Type B pancreatic cell (in vitro differentiated cells): ENCODE measurements around the gene KCP. TPM values are rescaled to one million over a fixed set of nuclear protein-coding genes. Genes with fewer than 3 reads are reported as not detected.

Source experiments
- DNase-seq: peaks from one replicate; pipeline ENCODE4 v3.0.0; 2021; ENCODE audit warnings: mixed read lengths; ENCODE audit not compliant: unreplicated experiment; ENCODE audit errors: extremely low spot score
- H3K27ac Mint-ChIP-seq: 2 replicates; pipeline ENCODE4 v1.8.0; 2021; ENCODE audit warnings: mild to moderate bottlenecking, mixed read lengths
- H3K27me3 Mint-ChIP-seq: 2 replicates; pipeline ENCODE4 v1.8.0; 2021; ENCODE audit warnings: mixed read lengths
- H3K36me3 Mint-ChIP-seq: 2 replicates; pipeline ENCODE4 v1.8.0; 2021; ENCODE audit warnings: mixed read lengths
- H3K4me1 Mint-ChIP-seq: one replicate; pipeline ENCODE4 v1.8.0; 2021; ENCODE audit warnings: mixed read lengths; ENCODE audit not compliant: unreplicated experiment
- H3K4me3 Mint-ChIP-seq: 2 replicates; pipeline ENCODE4 v1.8.0; 2021; ENCODE audit warnings: mild to moderate bottlenecking, mixed read lengths
- H3K9me3 Mint-ChIP-seq: 2 replicates; pipeline ENCODE4 v1.8.0; 2021; ENCODE audit warnings: mixed read lengths
- CTCF ChIP-seq: fragments of 200-600 bp; sonication (generic); conservative IDR thresholded peaks from 2 replicates; pipeline ENCODE4 v1.5.0; 2021; ENCODE audit warnings: antibody characterized with exemption, mild to moderate bottlenecking
- total RNA-seq: library from RNA; stranded (reverse); gene quantifications from 2 replicates; pipeline ENCODE4 v1.2.1, GENCODE V29; 2021; ENCODE audit warnings: low replicate concordance

KCP gene
- total RNA-seq, 1 donor from 2014 or later: 4.2 TPM

GRCh38 chr7:128906001-128906765 is 4.3 kb downstream of the KCP start:
- Mint-ChIP-seq H3K27ac (no peak overlapping the region), H3K36me3 (no peaks in the 10 kb centered on the region), H3K4me1 (peaks cover 22% of the 10 kb centered on the region), H3K4me3 (no peak overlapping the region), H3K9me3 (no peaks in the 10 kb centered on the region), H3K27me3 (peaks cover 34% of the 10 kb centered on the region)
- no peak for DNase-seq
- no peak for TF ChIP-seq CTCF

- Mint-ChIP-seq H3K9me3 (no peaks in the 10 kb centered on the region), H3K27ac (no peak overlapping the region), H3K27me3 (peaks cover 24% of the 10 kb centered on the region), H3K4me3 (no peak overlapping the region), H3K4me1 (peaks cover 12% of the 10 kb centered on the region), H3K36me3 (no peaks in the 10 kb centered on the region)
- DNase-seq: no peak
- peak; percentile 73 for TF ChIP-seq CTCF
These were observed 5.9 kb downstream of the KCP start for GRCh38 chr7:128904381-128905197.

DNA sequence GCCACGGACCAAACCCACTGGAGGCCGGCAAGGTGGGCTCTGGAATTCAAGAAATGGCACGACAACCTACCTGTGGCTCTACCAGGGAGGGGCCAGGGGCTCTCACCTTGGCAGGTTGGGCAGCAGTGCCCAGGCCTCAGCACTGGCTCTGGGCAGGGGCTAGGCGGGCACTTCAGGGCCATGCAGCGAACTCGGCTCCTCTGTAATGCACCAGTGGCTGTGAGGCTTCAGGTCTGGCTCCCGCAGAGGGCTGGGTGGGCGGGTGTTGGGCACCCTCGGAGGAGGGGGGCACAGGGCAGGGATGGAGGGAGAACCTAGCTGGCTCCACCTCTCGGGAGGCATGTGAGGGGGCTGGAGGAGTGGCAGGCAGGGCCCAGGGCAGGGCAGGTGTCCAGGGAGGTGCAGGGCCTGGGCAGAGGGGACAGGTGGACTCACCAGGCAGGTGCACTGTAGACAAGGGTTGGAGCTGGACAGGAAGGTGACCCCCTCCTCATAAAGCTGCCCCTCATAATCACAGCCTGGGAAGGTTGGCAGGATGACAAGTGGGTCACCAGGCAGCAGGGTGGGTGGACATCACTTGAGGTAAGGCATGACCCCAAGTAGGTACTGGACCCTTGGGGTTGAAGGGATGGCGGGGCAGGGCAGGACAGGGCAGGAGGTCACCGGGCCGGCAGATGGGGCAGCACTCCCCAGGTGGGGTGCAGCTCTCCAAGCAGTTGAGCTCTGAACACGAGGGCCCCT is 6.7 kb downstream of the KCP start:
- no peak for TF ChIP-seq CTCF
- Mint-ChIP-seq H3K27ac (no peak overlapping the region), H3K36me3 (no peaks in the 10 kb centered on the region), H3K4me3 (no peak overlapping the region), H3K27me3 (peaks cover 16% of the 10 kb centered on the region), H3K9me3 (no peaks in the 10 kb centered on the region), H3K4me1 (peaks cover 5% of the 10 kb centered on the region)
- DNase-seq: peak; percentile 68

- peaks cover 15% of the 10 kb centered on the region for H3K27me3 Mint-ChIP-seq
- no peaks in the 10 kb centered on the region for H3K36me3 Mint-ChIP-seq
- peaks cover 5% of the 10 kb centered on the region for H3K9me3 Mint-ChIP-seq
- TF ChIP-seq CTCF: no peak
- H3K4me3 Mint-ChIP-seq: no peak overlapping the region
- no peak overlapping the region for H3K27ac Mint-ChIP-seq
- no peak for DNase-seq
- peaks cover 5% of the 10 kb centered on the region for H3K4me1 Mint-ChIP-seq
These were observed 7.5 kb downstream of the KCP start for GRCh38 chr7:128902761-128903585.

DNA sequence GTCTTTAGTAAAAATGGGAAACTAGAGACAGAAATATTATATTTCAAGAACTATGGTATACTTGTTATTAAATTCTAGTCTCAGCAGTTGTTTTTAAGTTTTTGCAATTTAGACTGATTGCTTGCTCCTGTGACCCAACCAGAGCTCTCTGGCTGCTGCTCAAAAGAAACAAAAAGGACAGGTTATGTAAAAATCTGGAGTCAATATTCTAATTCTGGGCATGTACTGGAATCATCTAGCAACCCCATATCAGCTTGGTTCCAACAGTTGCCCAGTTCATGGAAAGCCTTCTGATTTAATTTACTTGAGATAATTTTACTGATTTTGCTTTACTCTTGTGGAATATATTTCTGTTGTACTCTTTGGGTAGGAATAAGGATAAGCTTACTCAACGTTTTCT is 10.3 kb downstream of the KCP start:
- no peak for TF ChIP-seq CTCF
- Mint-ChIP-seq H3K27ac (no peak overlapping the region), H3K27me3 (peaks cover 8% of the 10 kb centered on the region), H3K9me3 (peaks cover 5% of the 10 kb centered on the region), H3K36me3 (no peaks in the 10 kb centered on the region), H3K4me3 (no peak overlapping the region), H3K4me1 (peaks cover 5% of the 10 kb centered on the region)
- DNase-seq: no peak
